GM19238 (cell line): ENCODE results near the gene PRR7.
A peak's percentile ranks its signal among the peaks of the same experiment; 100 is the strongest.

ENCODE experiments used
- DNase-seq: peaks from one replicate; pipeline ENCODE4 v3.0.0; 2011; ENCODE audit warnings: low spot score; ENCODE audit not compliant: insufficient read length

The PRR7 gene

GRCh38 chr5:177435847-177436536 is 10.6 kb upstream of the PRR7 start:
- no peak for DNase-seq

DNA sequence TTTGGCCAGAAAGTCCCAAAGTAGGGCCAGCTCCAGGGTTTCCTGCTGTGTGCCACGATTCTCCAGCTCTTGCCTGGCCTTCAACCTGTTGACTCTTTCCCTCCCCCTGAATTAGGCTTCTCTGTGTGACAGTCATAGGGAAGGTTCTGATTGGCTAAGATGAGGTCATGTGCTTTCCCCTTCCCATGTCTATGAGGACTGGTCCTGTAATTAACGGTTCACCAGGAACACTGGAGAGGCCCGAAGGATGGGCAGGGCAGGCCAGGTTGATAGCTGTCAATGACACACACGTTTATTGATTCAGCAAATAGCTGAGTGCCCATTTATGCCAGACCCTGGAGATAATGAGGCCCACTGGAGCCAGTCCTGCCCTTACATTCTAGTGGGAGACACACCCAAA is 9.0 kb upstream of the PRR7 start:
- DNase-seq = no peak

DNA sequence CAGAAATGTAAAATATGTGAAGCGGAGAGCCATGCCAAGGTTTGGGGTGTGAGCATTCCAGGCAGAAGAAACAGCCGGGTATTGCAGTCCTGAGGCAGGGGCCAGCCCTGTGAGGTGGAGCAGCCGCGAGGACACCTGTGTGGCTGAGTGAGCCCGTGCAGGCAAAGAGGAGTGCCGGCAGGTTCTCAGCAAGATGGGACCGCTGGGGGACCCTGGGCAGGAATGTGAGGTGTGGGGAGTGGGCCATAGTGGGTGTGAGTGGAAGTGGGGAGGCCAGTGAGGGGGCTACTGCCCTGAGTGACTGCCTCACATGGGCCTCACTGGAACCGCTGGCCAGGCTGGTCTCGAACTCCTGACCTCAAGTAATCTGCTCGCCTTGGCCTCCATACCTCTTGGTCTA is 8.1 kb upstream of the PRR7 start:
- no peak for DNase-seq

DNA sequence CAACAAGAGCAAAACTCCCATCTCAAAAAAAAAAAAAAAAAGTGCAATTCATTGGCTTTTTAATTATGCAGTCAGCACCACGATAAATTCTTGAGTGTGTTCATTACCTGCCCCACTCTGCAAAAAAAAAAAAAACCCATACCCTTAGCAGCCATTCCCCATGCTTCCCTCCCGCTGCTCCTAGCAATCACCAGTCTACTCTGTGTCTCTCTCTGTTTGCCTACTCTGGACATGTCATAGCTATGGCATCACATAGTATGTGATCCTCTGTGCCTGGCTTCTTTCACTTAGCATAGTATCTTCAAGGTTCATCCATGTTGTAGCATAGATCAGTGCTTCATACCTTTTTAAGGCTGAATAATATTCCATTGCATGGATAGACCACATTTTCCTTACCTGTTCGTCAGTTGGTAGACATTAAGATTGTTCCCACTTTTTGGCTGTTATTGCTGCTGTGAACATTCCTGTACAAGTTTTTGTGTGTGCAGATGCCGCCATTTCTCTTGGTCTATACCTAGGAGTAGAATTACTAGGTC is 7.0 kb upstream of the PRR7 start:
- DNase-seq = no peak

DNA sequence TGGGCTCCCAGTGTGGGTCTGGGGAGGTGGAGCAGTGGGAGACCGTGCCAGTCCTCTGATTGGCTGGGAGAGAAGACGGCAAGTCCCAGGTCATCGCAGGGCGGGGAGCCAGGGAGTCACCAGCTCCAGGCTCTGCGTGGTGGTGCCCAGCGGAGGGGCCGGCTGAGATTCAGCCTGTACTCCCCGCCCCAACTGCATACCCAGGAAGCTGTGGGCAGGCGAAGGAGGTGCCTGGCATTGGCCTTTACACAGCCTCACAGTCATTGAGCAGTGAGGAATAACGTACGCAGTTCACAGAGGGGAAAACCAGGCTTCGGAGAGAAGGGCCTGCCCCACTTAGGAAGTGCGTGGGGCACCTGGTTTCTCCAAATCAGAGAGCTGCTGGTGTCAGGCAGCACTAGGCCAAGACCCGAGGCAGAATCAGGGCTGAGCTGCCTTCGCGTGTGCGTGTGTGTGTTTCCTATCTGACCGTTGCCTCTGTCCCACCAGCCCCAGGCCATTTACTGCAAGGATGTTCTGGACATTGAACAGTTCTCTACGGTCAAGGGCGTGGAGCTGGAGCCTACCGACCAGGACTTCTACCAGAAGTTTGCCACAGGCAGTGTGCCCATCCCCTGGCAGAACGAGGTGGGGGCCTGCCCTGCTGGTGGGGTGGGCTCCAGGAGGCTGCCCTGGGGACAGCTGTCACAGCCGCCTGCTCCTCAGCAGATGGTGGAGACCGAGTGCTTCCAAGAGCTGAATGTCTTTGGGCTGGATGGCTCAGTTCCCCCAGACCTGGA is 6.2 kb upstream of the PRR7 start:
- DNase-seq = no peak

DNA sequence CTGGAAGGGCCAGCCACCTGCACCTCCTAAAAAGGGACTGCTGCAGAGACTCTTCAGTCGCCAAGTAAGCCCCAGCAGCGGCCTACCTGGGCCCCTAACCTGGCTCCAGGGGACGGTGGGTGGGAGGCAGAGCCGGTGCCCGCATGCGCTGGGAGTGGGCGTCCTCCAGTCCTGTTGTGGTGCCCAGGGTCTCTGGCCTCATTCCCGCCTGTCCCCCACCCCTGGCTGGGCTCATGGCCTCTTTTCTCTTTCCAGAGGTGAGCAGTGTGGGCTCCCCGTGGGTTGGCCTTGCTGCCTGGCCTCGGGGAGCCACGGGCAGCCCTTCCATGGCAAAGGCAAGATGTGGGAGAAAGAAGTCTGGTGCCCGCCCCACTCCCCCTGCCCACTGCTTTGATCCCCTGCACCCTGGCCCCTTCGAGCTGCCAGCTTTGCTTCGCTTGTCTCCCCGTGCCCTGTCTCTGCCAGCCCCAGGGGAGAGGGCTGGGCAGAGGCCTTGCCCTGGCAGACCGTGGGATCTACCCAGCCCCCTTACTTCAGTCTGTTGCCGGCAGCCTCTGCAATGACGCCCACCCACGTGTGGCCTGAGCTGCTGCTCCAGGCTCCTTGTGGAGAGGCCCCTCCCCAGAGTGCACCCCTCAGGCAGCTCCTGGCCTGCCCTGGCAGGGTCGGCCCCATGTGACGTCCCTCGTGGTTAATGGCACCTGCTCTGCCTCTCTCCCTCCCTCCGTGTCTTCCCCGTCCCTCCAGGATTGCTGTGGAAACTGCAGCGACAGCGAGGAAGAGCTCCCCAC is 5.4 kb upstream of the PRR7 start:
- DNase-seq = no peak

DNA sequence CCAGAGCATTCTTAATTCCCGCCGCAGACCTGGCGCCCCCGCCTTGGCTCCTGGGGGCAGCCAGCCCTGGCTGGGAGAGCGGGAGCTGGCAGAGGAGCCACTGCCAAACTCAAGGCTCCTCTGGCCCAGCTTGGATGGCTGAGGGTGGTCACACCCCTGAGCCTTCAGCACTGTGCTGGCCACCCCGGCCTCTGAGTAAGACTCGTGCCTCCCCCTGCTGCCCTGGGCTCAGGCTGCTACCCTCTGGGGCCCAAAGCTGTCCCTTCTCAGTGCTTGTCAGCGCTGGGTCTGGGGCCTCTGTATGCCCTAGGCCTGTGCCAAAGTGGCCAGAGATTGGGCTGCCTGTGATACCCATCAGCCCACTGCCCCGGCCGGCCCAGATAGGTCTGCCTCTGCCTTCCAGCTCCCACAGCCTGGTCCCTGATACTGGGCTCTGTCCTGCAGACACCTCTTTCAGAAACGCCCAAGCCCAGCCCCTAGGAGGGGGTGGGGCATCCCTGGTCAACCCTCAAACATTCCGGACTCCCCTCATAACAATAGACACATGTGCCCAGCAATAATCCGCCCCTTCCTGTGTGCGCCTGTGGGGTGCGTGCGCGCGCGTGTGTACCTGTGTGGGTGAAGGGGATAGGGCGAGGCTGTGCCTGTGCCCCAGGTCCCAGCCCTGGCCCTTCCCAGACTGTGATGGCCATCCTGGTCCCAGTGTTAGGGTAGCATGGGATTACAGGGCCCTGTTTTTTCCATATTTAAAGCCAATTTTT is 4.4 kb upstream of the PRR7 start:
- DNase-seq = no peak

DNA sequence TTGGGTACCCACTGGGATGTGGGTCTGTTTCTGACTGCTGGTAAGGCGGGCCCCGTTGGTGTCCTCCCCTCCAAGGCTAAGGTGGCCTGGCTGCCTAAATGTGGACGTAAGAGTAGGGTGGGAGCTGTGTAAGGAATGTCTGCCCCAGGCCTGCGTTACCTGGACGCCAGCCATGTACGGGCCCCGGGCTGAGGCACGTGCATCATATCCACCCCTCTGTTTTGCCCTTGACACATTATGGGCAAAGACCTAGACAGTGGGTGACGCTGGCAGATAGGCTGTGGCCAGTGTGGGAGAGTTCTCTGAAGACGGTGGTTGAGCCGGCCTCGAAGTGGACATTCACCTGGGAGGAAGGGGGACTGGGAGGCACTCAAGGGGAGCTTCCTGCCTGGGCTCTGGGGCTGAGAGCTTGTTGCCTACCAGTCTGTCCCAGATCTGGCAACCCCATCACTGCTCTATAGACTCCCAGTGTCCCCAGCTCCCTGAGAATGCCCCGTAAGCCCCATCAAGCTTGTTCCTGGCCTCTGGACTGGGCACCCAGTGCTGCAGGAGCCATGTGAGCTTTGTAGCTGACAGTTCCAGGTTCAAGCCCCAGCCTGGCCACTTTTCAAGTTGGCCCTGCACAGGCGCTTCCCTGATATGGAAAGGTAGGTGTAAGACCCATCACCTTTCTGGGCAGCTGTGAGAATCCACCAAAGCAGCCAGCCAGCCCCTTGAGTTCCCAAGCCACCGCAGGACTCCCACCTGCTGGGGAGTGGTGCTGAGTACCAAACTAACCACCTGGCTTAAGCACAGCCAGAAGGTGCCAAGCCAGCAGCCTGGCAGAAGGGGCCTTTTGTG is 3.2 kb upstream of the PRR7 start:
- DNase-seq = no peak

DNA sequence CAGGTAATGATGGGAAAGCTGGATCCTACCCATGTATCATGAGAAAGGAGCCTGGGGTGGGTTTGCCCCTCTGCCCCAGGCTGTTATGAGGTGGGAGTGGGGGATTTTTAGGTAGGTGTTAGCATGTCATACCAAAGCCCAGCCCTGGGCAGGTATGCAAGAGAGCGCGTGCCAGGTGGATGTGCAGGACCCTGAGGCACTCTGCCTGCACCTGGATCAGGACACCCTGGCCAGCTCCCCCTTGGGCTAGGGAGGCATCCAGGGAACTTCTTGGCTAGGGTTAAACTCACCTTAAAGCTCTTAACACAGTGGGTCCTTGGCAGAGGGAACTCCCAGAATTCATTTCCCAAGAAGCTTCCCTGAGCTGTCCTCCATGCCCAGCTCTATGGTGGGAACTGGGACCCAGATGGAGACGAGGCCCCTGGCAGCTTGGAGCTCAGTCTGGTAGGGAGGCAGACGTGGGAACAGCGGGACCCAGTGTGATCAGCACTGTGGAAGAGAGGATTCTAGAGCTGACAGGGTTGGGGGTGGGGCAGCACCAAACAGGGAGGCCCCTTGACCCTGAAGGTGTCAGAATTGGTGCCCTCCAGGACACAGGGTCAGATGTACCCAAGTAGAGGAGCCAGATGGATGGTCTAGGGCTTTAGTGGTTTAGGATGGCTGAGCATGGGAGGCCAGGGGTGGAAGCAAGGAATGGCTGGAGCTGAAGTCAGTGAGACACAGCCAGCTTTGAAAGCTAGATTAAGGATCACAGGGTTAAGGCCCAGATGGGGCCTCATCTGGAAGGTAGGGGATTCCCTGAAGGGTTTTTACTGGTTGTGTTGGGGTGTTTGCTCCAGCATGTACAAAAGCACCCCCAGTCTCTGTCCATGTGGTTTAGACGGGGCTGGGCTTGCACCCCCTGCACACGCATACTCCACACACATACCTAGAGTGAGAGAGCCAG is 2.2 kb upstream of the PRR7 start:
- no peak for DNase-seq

GRCh38 chr5:177445052-177445916 is 1.3 kb upstream of the PRR7 start:
- no peak for DNase-seq

DNA sequence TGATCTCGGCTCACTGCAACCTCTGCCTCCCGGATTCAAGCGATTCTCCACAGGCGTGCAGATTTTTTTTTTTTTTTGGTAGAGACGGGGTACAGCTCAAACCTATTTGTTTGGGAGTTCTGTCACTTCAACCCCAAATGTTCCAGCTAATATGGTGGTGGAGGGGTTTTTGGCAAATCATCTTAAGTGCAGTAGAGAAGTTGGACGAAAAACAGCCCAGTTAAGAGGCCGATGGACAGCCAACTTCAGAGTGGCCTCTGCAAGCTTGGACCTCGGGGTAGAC is 756 bp upstream of the PRR7 start:
- no peak for DNase-seq

DNA sequence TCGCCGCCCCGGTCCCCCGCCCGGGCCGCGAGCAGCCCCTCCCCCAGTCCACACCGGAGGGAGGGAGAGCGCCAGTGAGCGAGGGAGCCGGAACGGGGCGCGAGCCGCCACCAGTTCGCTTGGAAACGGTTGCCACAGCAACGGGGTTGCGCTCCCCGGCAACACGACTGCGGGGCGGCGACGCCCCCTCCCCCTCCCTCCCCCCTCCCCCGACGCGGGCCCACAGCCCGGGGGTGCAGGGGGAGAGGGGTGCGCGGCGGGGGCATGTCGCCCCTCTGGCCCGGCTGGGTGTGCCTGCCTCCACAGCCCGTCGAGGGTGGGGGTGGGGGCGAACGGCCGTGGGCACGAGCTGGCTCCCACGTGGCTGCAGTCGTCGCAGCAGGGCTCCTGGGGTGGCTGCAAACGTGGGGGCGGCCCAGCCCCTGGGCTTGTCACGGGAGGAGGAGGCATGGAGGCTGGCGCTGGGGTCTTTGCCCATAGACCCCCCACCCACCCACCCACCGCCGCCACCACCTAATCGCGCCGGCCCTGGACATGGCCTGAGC is 524 bp downstream of the PRR7 start:
- DNase-seq = peak; percentile 76

- no peak for DNase-seq
These were observed 1.1 kb downstream of the PRR7 start for GRCh38 chr5:177447611-177448243.

GRCh38 chr5:177448244-177448950 is 1.8 kb downstream of the PRR7 start:
- DNase-seq = no peak

DNA sequence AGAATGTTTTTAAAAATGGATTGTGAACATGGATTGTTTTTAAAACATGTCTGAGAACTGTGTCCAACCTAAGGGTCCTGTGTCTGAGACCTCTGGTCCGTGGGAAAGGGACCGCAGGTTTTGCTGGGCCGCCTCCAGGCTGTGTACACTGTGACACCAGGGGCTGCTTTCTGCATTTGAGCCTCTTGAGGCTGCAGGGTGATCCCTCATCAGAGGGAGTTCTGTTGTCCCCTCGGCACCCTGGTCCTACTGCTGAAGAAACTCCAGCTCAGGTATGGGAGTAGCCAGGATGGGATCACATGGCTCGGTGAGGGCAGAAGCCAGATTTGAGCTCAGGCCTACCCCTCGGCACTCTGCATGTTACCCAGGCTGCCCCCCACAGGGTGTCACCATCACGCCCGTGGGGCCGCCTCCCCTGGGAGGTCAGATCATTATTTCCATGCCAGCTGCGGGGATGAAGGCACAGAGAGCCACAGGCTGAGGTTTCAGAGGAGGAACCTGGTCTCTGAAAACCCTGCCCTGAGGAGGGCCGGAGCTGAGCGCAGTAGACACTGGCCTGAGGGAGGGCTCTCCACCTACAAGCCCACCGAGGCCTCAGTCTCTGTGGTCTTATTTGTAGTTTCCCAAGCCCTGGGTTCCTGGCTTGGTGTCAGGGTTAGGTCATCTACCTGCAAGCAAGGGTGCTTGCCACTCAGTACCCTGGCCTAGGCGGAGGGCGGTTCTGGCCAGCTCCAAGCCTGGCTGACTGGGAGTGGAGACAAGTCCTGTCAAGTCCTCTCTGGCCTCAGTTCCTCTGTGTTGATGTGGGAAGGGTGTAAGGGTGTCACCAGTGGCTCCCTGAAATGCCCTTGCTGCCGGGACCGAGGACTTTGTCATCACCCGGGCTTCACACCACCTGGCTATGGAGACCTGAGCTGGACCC is 2.8 kb downstream of the PRR7 start:
- DNase-seq = no peak
